ENCODE data around the gene MIEN1.

The MIEN1 gene

DNA sequence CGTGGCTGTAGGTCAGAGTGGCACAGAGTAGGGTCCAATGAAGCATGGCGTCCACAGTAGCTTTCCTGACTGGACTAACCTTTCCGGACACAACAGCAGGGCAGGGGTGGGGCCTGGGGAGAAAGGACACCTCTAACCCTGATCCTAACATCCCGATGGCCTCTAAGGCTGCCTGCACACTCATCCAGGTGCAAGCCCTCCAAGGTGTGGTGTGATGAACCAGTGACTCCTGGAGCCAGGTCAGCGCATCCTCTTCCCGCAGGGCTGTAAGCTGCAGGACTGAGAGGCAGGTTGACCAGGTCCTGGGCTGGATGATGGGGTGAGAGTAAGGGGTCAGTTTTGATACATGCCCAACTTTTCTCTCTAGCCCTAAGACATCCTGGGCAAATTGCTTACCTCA is 33.6 kb downstream of the MIEN1 start:
- no peak for DNase-seq

DNA sequence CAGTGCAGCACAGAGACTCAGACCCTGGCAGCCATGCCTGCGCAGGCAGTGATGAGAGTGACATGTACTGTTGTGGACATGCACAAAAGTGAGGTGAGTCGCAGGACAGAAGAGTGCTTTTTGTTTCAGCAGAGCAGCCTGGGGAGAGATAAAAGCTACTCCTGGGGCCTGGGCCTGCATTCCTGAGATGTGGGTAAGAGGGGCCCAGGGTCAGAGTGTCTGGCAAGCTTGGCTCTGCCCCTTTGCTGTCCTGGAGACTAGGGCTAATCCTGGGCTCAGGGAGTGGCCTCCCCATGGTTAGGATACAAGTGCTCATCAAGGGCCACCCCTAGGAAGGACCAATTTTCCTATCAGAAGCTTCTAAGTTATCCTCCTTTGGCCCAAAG is 35.2 kb downstream of the MIEN1 start:
- DNase-seq = no peak

DNA sequence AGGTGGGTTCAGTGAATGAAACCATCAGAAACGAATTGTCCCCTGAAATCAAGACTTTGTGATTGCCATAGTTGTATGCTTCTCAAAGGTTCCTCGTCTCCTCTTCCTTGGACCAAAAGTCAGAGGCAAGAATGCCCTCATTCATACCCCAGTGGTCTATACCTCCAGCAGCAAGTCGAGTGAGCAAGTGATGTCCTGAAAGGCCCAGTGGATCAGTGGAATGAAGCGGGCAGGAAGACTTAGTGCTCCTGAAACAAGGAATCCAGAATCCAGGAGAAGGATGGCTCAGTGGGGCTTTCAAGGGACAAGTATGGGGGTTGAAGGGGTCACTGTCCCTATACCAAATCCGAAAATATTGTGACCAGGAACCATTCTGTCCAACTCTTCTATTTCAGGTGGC is 35.7 kb downstream of the MIEN1 start:
- DNase-seq = no peak

DNA sequence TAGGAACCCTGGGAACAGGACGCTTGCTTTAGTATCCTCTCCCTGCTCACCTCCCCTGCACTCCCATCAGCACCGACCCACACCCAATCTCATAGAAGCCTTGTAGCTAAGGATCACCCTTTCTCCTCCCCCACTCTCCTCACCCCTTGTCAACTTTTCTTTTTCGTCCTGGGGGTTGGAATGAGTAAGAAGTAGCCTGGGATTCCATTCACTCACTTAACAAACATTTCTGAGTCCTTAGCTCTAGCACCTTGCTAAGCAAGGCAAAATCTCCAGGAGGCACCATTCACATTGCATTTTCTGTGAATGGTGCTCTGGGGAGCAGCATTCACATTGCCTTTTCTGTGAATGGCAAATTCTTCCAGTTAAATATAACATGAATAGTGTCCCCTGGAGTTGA is 41.4 kb downstream of the MIEN1 start:
- DNase-seq = no peak

DNA sequence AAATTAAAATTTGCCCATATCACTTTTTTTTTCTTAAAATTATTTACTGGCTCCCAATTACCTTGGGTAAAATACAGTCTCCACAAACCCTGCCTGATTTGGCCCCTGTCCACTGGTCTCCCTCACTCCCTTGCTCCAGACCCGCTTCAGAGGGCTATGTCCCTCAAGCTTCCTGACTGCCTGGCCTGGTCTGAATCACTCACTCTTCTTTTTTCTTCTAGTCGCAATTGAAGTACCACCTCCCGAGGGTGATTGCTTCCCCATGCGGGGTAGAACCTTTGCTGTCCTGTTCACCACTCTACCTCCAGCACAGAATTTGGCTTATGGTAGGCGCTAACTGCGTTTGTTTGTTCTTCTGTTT is 41.9 kb downstream of the MIEN1 start:
- DNase-seq = no peak

DNA sequence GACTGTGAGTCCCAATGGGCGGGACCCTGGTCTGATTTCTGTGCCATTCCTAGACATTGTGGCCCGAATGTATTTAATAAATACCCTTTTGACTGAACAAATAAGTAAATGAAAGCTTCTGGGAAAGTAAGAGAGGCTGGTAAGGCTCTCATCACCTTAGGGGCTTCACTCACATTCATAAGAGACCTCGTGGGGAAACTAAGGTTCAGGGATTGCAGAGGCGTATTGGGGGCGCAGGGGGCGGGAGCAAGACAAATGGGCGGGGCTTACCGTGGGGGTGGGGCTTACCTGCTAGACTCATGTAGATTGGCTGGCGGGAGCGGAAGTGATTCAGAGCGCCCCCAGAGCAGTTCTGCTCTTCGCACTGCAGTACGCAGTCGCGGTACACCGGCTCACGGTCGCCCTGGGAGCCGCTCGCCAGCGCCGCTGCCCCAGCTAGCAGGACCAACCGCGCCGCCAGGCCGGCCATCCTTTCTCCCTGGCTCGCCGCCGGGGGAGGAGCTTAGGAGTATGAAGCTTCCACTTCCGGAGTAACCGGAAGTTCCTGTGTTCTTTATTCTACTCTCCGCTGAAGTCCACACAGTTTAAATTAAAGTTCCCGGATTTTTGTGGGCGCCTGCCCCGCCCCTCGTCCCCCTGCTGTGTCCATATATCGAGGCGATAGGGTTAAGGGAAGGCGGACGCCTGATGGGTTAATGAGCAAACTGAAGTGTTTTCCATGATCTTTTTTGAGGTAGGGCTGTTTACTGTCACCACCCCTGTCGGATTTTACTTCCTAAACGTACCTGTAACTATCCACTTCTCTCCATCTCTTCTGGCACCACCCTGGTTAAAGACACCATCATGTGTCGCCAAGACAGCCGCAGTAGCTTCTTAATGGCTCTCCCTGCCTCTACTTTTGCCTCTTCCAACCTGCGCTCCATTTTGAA is 42.5 kb downstream of the MIEN1 start, which contains the start of gene PGAP3:
Gene PGAP3 (minus strand): TSS at position 512 of the 929 bp plus-strand sequence. CDS start 43 bp downstream, at position 469.
- peak; percentile 84 for DNase-seq

DNA sequence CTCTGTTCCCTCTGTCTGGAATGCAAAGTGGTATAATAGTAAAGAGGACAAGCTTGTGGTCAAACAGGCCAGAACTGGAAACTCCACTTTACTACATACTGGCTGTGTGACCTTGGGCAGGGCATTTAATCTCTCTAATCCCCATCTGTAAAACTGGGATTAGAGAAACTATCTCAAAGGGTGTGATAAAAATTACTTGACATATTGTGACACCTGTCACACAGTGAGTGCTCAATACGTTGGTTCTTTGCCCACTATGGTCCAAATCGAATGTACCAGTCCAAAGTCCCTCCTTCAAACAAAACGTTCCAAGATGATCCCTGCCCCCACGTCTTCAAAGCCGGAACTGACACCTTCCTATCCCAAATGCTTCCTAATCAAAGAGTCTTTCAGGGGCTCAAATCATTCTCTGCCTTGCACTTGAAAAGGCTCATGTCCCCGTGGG is 43.2 kb downstream of the MIEN1 start:
- DNase-seq = no peak

DNA sequence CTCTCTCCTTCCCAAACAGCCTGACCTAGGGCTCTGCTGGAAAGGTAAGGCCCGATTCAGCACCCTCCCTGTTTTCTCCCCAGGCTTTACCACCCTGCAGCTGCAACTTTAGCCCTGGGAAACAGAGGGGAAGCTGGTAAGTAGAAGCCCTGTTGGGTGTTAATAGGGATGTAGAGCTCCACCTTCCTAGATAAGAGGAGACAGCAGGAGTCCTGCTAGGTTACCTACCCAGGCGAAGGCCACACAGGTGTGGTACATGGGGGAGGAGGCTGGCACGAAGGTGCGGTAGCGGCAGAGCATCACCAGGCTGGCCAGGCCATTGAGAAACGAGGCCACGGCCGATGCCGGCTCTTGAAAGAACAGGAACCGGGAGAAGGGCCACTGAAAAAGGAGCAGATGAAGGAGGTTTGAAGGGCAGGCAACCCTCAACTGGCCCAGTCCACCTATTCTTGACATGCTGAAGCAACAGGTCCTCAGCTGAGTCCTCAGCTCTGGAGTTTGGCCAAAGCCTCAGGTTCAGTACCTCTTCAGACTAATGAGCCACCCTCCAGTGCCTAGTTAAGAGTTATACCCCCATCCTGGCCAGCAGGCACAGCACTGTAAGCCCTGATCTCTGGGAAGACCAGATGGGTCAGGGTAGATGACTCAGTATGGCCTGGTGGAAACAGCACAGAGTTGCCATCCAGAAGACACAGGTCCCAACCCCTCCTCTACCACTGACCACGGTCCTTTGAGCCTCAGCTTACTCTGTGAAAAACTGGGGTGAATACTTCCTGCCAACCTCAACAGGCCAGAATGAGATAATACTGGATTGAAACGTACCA is 45.8 kb downstream of the MIEN1 start:
- DNase-seq = no peak

DNA sequence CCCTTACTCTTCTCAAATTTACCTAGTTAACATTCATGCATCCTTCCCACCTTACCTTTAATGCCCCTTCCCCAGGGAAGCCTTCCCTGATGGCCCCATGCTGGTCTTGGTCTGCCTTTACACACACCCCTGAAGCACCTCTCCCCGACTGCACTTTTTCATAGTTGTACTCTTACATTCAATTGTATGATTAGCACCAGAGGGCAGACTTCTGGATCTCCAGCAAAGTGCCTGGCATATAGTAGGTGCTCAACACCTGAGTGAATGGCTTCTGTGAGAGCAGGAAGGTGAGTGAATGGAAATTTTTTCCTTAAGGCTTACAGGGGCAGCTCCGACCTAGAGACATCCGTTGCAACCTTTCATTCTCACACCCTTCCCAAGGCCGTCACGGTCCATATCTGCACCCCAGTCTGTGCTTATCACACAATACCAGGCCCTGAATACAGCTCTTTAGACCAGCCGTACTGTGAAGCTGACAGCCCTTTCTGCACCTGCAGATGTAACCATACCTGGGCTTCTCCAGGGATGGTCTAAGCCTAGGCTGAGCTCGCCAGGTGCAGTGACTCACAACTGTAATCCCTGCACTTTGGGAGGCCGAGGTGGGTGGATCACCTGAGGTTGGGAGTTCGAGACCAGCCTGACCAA is 46.9 kb downstream of the MIEN1 start:
- DNase-seq = no peak

DNA sequence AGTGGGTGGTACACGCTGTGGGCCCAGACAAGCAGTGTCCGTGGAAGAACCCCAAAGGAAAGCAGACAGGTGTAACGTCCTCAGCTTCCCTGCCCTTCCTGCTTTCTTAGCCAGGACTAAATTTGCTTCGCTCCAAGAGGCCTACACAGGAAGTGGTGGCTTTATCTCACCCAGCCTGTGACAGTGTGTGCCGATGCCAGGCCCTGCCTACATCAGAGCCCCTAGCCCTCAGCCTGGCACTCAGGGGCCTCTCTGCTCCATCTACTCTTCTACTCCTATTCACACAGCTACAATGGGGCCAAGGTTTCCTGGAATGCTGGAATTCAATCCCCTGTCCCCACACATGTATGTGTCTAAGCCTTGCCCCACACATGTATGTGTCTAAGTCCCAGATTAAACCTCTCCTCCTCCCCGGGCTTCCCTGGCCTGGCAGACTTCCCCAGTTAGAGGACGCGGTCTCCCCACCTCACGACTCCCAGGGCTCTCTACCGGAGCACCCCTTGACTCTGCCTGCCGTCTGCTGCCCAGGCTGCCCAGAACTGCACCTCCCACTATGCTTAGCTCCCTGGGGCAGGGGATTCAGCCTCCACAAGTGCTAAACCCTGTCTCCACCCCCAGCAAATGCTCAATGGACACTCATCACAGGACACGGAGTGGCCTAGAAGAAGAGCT is 50.7 kb downstream of the MIEN1 start:
- DNase-seq = no peak

All from activated CD8-positive, alpha-beta memory T cell treated with anti-CD3 and anti-CD28 coated beads, Interleukin-2, amount 50 U/mL, for 4 hours (primary cell).